ENCODE measurements around the gene NEK4. TPM values are rescaled to one million over a fixed set of nuclear protein-coding genes. Genes with fewer than 3 reads are reported as not detected.
"Not testable (repeated sequence)": the region's sequence is repeated elsewhere in the genome, so short reads cannot be mapped to it uniquely, and the experiment has no call there.

NEK4 gene
- polyA plus RNA-seq, 4 donors: 18.8 to 30.7 (median 27.4) TPM

GRCh38 chr3:52743152-52743551 is 27.6 kb downstream of the NEK4 start:
- DNase-seq (ENCODE audit: low read depth in 4 of 4, low spot score in 3 of 4): no peak

DNA sequence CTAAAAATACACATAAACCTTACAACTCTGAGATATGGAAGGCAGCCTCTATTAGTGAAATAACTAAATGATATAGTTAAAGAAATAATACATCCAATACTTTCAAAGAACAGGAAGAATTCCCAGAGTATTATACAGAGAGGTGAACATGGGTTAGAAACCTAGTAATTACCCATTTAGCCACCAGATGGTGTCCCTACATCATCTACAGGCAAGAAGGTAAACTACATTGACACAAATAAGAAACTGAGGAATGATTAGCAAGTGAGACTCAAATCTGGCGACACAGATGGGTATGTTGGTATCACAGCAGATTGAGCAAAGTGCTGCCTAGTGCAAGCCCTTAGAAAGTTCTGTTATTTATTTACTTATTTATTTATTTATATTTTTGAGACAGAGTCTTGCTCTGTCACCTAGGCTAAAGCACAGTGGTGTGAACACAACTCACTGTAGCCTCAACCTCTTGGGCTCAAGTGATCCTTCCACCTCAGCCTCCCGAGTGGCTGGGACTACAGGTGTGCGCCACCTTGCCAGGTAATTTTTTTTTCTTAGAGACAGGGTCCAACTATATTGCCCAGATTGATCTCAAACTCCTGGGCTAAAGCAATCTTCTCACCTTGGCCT is 28.2 kb downstream of the NEK4 start:
- peak in 2 of 4 donors; percentile 1 for DNase-seq (ENCODE audit: low read depth in 4 of 4, low spot score in 3 of 4)

DNA sequence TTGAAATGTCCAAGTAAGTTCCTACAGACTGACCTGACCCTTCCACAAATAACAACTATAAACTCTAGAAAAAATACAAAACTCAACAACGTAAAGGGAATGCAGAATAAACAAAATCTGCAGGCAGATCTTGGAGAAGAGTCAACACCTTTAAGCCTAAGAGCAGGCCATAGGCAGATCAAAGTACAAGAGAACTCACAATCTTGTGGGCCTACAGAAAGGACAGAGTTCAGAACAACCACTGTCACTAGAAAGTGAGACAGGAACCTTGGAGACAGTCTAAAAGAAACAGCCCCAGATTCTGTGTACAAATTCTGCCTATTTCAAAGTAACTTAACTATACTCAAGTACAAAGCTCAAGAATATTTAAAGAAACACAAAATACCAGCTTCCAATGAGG is 31.0 kb downstream of the NEK4 start:
- DNase-seq (ENCODE audit: low read depth in 4 of 4, low spot score in 3 of 4): no peak

- no peak for DNase-seq (ENCODE audit: low read depth in 4 of 4, low spot score in 3 of 4)
These were observed 37.4 kb downstream of the NEK4 start for GRCh38 chr3:52733256-52733891.

GRCh38 chr3:52731590-52731989 is 39.1 kb downstream of the NEK4 start:
- DNase-seq (ENCODE audit: low read depth in 4 of 4, low spot score in 3 of 4): no peak

DNA sequence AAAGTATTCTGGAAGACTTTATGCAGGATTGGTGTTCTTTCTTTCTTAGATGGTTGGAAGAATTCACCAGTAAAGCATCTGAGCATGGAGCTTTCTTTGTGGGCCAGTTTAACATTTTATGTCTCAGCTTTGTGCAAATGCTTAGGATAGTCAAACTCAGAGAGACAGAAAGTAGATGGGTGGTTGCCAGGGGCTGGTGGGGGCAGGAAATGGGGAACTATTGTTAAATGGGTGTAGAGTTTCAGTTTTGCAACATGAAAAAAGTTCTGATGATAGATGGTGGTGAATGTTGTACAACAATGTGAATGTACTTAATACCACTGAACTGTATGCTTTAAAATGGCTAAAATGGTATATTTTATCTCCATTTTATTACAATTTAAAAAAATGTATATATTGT is 40.1 kb downstream of the NEK4 start:
- DNase-seq (ENCODE audit: low read depth in 4 of 4, low spot score in 3 of 4): no peak

GRCh38 chr3:52728753-52729152 is 42.0 kb downstream of the NEK4 start:
- not testable (repeated sequence) for DNase-seq (ENCODE audit: low read depth in 4 of 4, low spot score in 3 of 4)

- DNase-seq (ENCODE audit: low read depth in 4 of 4, low spot score in 3 of 4): no peak
These were observed 46.2 kb downstream of the NEK4 start for GRCh38 chr3:52724511-52724910.

DNA sequence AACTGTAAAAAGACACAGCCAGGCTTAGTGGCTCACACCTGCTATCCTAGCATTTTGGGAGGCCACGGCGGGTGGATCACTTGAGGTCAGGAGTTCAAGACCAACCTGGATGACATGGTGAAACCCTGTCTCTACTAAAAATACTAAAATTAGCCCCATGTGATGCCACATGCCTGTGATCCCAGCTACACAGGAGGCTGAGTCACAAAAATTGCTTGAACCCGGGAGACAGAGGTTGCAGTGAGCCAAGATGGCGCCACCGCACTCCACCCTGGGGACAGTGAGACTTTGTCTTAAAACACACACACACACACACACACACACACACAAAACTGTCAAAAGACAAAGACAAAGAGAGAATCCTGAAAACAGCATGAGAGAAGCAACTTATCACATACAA is 46.8 kb downstream of the NEK4 start:
- DNase-seq (ENCODE audit: low read depth in 4 of 4, low spot score in 3 of 4): no peak

GRCh38 chr3:52722491-52722890 is 48.2 kb downstream of the NEK4 start:
- DNase-seq (ENCODE audit: low read depth in 4 of 4, low spot score in 3 of 4): no peak

DNA sequence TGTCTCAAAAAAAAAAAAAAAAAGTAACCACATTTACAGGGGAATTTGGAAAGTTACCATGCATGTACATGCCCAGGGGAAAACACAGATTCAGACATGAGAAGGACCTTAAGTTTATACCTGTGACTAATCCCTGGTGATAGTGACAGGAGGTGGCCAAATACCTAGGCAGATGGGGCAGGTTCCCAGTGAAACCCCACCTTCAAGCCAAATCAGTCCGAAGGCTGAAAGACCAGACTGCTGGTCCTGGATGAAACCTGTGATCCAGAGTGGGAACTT is 49.1 kb downstream of the NEK4 start:
- no peak for DNase-seq (ENCODE audit: low read depth in 4 of 4, low spot score in 3 of 4)

DNA sequence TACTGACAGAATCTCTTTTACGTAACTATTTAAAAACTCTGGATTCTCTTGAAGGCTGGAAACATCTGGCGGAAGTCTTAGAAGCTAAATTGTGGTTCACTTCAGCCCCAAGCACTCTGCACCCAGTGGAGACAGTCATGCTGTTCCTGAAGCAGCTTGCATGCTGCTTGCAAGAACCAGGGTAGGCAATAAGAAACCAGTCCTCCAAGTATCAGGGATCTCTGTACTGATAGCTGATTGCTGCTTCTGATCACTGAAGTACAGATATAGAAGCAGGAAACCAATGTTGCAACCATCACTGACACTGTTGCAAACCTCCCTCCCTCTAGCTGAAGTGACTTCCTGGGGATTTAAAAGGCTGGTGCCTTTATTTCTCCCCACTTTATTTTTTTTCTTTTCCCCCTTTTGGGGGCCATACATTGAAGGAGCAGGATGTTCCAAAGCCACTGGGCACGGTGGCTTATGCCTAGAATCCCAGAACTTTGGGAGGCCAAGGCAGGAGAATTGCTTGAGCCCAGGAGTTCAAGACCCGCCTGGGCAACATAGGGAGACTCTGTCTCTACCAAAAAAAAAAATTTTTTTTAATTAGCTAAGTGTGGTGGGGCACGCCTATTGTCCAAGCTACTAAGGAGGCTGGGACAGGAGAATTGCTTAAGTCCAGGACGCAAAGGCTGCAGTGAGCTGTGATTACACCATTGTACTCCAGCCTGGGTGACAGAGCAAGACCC is 49.6 kb downstream of the NEK4 start:
- DNase-seq (ENCODE audit: low read depth in 4 of 4, low spot score in 3 of 4): no peak

GRCh38 chr3:52719618-52720017 is 51.1 kb downstream of the NEK4 start:
- no peak for DNase-seq (ENCODE audit: low read depth in 4 of 4, low spot score in 3 of 4)

DNA sequence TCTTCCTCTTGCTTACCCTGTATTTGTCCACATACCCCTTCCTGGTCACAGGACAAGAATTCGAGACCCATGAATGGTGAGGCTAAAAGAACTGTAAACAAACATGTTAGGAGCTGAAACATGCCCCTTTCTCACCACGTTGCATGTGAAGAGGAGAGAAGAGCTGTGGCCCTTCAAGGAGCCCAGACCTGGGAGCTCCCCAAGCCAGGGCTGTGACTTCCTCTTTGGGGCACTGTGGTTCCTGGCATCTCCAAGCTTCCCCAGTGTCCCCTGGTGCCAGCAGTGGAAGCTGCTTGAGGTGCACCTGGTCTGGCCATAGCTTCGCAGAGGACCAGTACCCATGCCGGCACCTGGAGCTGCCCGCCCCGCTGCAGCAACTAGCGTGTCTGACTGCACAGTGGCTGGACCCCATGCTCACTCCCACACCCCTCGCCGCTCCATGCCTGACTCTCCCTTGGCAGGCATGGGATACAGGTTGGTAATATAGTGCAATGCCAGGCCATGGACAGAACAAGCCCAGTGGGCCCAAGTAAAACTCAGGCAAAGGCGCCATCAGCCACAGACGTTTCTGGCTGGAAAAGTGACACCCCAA is 54.9 kb downstream of the NEK4 start:
- no peak for DNase-seq (ENCODE audit: low read depth in 4 of 4, low spot score in 3 of 4)

DNA sequence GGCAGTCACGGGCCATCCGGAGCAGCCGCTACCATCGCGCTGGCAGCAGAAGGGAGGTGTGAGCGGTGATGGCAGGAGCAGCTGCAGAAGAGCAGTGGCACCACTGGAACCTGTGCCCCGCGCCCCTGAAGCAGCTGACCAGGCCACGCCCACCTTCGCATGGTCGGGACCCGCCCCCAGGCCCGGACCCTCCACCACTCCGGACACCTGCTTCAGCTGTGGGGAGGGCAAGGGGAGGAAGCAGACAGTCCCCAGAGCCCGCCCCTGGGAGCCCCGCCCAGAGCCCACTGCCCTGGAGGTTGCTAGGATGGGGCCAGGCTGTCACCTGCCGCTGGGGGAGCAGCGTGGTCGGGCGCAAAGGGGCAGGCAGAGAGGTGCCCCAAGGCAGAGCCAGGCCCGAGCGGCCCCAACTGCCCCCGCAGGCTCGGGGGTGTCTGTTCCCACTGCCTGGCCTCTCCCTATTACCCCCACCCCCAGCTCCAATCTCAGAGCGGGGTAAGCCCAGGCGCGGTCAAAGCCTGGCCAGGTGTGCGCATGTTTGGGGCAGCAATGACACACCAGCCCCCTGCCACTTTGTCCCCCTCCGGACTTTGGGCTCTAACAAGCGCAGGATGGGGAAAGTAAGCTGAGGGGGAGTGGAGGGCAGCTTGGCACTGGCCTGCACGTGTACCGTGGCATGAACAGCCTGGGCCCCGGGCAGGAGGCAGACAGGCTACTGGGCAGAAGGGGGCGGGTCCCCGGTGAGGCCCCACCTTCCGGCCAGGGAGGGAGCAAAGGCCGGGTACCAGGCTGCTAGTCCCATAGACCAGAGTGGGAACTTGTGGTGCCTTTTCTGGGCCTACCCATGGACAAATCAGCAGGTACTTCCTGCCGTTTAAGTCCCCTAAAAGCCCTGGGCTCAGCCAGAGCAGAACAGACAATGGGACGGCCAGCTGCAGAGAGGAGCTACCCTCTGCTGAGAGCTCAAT is 56.1 kb downstream of the NEK4 start:
- no peak for DNase-seq (ENCODE audit: low read depth in 4 of 4, low spot score in 3 of 4)

GRCh38 chr3:52712291-52713212 is 58.2 kb downstream of the NEK4 start:
- DNase-seq (ENCODE audit: low read depth in 4 of 4, low spot score in 3 of 4): no peak

DNA sequence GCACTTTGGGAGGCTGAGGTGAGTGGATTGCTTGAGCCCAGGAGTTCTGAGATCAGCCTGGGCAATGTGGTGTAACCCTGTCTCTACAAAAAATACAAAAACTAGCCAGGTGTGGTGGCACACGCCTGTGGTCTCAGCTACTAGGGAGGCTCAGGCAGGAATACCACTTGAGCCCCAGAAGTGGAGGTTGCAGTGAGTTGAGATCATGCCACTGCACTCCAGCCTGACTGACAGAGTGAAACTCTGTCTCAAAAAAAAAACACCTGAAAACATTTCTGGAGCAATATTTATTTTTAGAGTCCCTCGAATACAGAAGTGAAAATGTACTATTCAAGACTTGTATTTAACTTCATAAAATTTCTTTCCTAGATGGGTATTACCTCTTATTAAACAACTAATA is 60.2 kb downstream of the NEK4 start:
- no peak for DNase-seq (ENCODE audit: low read depth in 4 of 4, low spot score in 3 of 4)

GRCh38 chr3:52707585-52707984 is 63.2 kb downstream of the NEK4 start:
- DNase-seq (ENCODE audit: low read depth in 4 of 4, low spot score in 3 of 4): no peak

Data from left renal pelvis (tissue), 4 donors.